ENCODE measurements around the gene HDAC4. TPM values are rescaled to one million over a fixed set of nuclear protein-coding genes. Genes with fewer than 3 reads are reported as not detected.

The HDAC4 gene
- total RNA-seq, 5 donors from 2014 or later (not counting 1 experiment from before 2014, with no cell fraction given): 44.8 to 80.2 (median 60.9) TPM

DNA sequence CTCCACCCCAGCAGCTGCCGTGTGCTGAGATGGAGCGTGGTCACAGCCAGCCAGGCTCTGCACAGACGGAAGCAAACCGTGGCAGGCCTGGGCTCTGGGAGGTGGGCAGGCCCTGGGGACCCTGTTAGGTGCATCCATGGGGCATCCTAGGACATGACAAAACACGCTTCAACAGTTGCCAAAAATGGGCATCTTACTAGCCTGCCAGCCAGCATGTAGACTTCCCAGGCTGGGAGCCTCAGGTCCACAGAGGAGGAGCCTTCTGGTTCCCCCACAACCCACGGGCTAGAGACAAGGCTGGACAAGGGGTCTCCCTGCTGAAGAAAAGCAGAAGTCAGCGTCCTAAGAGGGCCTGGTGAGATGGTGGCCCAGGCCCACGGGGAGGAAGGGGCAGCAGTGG is 139.5 kb downstream of the HDAC4 start:
- H3K27me3 ChIP-seq (replicated peaks in 1 of 2; ENCODE audit: control insufficient read depth in 2 of 2, extremely low read depth in 1 of 2, insufficient read depth in 2 of 2, low read length in 1 of 2): no peaks in the 10 kb centered on the region
- DNase-seq (no peak), ATAC-seq (replicated peaks in 1 of 4) (no peak)
- Mint-ChIP-seq H3K27me3 (no peaks in the 10 kb centered on the region), H3K27ac (peak overlapping the region; percentile 27 to 39), H3K4me3 (peak overlapping the region in 1 of 3 donors; percentile 73), H3K9me3 (peaks cover 7 to 11% (median 9%) of the 10 kb centered on the region in 3 donors), H3K4me1 (peaks cover 88 to 94% (median 92%) of the 10 kb centered on the region in 3 donors), H3K36me3 (peaks cover 22% of the 10 kb centered on the region)
- peaks cover 4 to 5% of the 10 kb centered on the region in 2 donors for H3K36me3 ChIP-seq (ENCODE audit: control insufficient read depth in 2 of 2, extremely low read depth in 1 of 2, insufficient read depth in 1 of 2, low read length in 1 of 2)
- no peak overlapping the region for H3K27ac ChIP-seq (ENCODE audit: low read length)
- POLR2A ChIA-PET: no interaction called here
- no peak overlapping the region for H3K4me3 ChIP-seq (ENCODE audit: control insufficient read depth in 1 of 2, extremely low read depth in 1 of 2, low read length in 1 of 2)
- WGBS (ENCODE audit: insufficient coverage): 98% methylated on average over 8 of the region's 8 CpGs
- peaks cover 54 to 83% of the 10 kb centered on the region in 2 experiments for H3K4me1 ChIP-seq (ENCODE audit: control insufficient read depth in 1 of 2, extremely low read depth in 1 of 2, insufficient read depth in 2 of 2, low read length in 2 of 2)
- no peaks in the 10 kb centered on the region for H3K9me3 ChIP-seq
- CTCF ChIA-PET: no interaction called here

DNA sequence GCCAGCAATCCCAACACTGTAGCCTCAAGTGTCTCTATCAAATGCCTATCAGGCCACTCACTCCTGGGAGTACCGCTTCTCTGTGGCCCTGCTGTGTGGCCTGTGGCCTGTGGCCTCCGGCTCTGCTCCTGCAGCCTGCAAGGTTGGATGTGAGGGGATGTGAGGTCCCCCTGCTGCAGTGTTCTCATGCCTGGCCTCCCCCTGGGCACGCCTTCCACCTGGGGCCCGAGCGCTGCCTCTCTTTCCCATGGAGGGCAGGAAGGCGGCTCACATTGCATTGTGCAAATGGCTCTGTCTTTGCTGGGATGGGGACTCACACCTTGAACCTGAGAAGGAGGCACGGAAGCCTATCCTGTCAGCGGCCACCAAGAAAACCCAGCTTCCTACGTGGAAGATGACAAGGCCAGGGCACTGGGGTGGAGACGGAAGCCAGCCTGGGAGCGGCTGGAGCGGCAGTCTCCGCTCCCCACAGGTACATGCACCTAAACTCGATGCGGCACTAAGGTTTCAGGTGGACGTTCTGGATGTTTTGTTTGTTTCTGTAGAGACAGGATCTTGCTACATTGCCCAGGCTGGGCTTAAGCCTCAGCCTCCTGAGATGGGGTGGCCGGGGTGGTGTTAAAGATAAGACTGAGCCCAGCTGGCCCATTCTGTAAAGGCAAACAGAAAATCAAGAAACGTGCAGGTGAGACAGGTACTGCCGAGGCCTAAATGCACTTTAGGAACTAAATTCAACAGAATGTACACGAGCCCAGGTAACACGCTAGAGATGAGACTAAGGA is 140.1 kb downstream of the HDAC4 start:
- WGBS (ENCODE audit: insufficient coverage): 97% methylated on average over 17 of the region's 21 CpGs
- H3K36me3 Mint-ChIP-seq: peaks cover 22% of the 10 kb centered on the region
- Histone ChIP-seq H3K4me3 (ENCODE audit: control insufficient read depth in 1 of 2, extremely low read depth in 1 of 2, low read length in 1 of 2) (no peak overlapping the region), H3K27me3 (replicated peaks in 1 of 2; ENCODE audit: control insufficient read depth in 2 of 2, extremely low read depth in 1 of 2, insufficient read depth in 2 of 2, low read length in 1 of 2) (no peaks in the 10 kb centered on the region), H3K27ac (ENCODE audit: low read length) (peak overlapping the region; percentile 71), H3K9me3 (no peaks in the 10 kb centered on the region), H3K4me1 (ENCODE audit: control insufficient read depth in 1 of 2, extremely low read depth in 1 of 2, insufficient read depth in 2 of 2, low read length in 2 of 2) (peaks cover 52 to 80% of the 10 kb centered on the region in 2 experiments), H3K36me3 (ENCODE audit: control insufficient read depth in 2 of 2, extremely low read depth in 1 of 2, insufficient read depth in 1 of 2, low read length in 1 of 2) (peaks cover 4 to 5% of the 10 kb centered on the region in 2 donors)
- H3K27me3 Mint-ChIP-seq: no peaks in the 10 kb centered on the region
- POLR2A ChIA-PET: no interaction called here
- CTCF ChIA-PET: no interaction called here
- peak overlapping the region; percentile 94 to 96 for H3K27ac Mint-ChIP-seq
- peak overlapping the region in 2 of 3 donors; percentile 15 to 73 for H3K4me3 Mint-ChIP-seq
- peak in 1 of 35 experiments; percentile 20 for DNase-seq
- peaks cover 7 to 11% (median 9%) of the 10 kb centered on the region in 3 donors for H3K9me3 Mint-ChIP-seq
- no peak for ATAC-seq (replicated peaks in 1 of 4)
- H3K4me1 Mint-ChIP-seq: peaks cover 88 to 94% (median 92%) of the 10 kb centered on the region in 3 donors

DNA sequence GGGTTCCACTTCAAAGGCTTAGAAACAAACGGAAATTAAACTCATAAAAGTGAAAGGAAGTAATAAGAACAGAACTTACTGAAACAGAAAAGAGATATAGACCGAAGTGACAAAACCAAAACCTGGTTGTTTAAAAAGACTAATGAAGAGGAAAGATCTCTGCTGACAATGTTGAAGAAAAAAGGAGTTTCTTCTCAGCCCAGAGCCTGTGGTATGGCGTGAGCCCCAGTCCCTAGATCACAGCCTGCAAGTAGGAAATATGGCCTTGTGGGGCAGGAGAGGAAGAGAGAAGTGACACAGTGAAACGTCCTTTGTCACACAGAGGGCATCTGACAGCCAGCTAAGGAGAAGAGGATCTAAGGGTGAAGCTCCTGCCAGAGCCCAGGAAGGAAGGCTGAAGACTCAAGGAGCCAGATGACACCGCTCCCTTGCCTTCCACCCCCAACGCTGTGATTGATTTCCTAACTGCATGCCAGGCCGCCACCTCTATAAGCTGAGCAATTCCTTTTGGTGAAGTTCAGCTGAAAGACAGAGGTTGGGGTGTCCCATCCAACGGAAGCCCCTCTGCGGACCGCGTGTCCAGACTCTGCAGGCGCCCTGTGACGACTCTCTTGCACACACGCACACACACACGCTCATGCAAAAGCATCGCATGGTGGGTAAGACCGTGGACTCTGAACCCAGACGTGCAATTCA is 141.1 kb downstream of the HDAC4 start:
- Histone ChIP-seq H3K9me3 (no peaks in the 10 kb centered on the region), H3K27me3 (replicated peaks in 1 of 2; ENCODE audit: control insufficient read depth in 2 of 2, extremely low read depth in 1 of 2, insufficient read depth in 2 of 2, low read length in 1 of 2) (no peaks in the 10 kb centered on the region), H3K4me1 (ENCODE audit: control insufficient read depth in 1 of 2, extremely low read depth in 1 of 2, insufficient read depth in 2 of 2, low read length in 2 of 2) (peaks cover 52 to 75% of the 10 kb centered on the region in 2 experiments), H3K4me3 (ENCODE audit: control insufficient read depth in 1 of 2, extremely low read depth in 1 of 2, low read length in 1 of 2) (peak overlapping the region; percentile 20 to 54), H3K36me3 (ENCODE audit: control insufficient read depth in 2 of 2, extremely low read depth in 1 of 2, insufficient read depth in 1 of 2, low read length in 1 of 2) (peaks cover 4 to 5% of the 10 kb centered on the region in 2 donors), H3K27ac (ENCODE audit: low read length) (peak overlapping the region; percentile 71)
- H3K36me3 Mint-ChIP-seq: peaks cover 22% of the 10 kb centered on the region
- ChIA-PET POLR2A (interaction anchor here in 1 of 2 donors (0.6 kb wide), 1 partner anchor 10 kb away, joined by 4 read pairs; no protein-coding TSS in a partner anchor), CTCF (no interaction called here)
- H3K27ac Mint-ChIP-seq: peak overlapping the region; percentile 94 to 96
- H3K4me3 Mint-ChIP-seq: peak overlapping the region; percentile 71 to 76 (median 73)
- peaks cover 7 to 11% (median 9%) of the 10 kb centered on the region in 3 donors for H3K9me3 Mint-ChIP-seq
- H3K27me3 Mint-ChIP-seq: no peaks in the 10 kb centered on the region
- 60% methylated on average over 12 of the region's 18 CpGs for WGBS (ENCODE audit: insufficient coverage)
- DNase-seq (peak in 3 of 35 experiments; percentile 9 to 49 (median 28)), ATAC-seq (replicated peaks in 1 of 4) (peak; percentile 16 to 55 (median 38))
- H3K4me1 Mint-ChIP-seq: peaks cover 88 to 94% (median 93%) of the 10 kb centered on the region in 3 donors

DNA sequence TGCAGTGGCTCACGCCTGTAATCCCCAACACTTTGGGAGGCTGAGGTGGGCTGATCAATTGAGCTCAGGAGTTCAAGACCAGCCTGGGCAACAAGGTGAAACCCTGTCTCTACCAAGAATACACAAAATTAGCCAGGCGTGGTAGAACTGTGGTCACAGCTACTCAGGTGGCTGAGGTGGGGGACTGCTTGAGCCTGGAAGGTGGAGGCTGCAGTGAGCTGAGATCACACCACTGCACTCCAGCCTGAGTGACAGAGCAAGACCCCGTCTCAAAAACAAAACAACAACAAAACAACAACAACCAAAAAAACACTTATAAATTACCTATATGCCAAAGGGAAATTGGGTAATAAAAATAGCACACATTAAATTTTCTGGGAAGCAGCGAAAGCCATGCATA is 141.6 kb downstream of the HDAC4 start:
- peak in 1 of 35 experiments; percentile 6 for DNase-seq
- Histone ChIP-seq H3K4me1 (ENCODE audit: control insufficient read depth in 1 of 2, extremely low read depth in 1 of 2, insufficient read depth in 2 of 2, low read length in 2 of 2) (peaks cover 53 to 69% of the 10 kb centered on the region in 2 experiments), H3K36me3 (ENCODE audit: control insufficient read depth in 2 of 2, extremely low read depth in 1 of 2, insufficient read depth in 1 of 2, low read length in 1 of 2) (peaks cover 4 to 5% of the 10 kb centered on the region in 2 donors), H3K27ac (ENCODE audit: low read length) (peak overlapping the region; percentile 71), H3K27me3 (replicated peaks in 1 of 2; ENCODE audit: control insufficient read depth in 2 of 2, extremely low read depth in 1 of 2, insufficient read depth in 2 of 2, low read length in 1 of 2) (no peaks in the 10 kb centered on the region), H3K4me3 (ENCODE audit: control insufficient read depth in 1 of 2, extremely low read depth in 1 of 2, low read length in 1 of 2) (peak overlapping the region in 1 of 2 donors; percentile 20), H3K9me3 (no peaks in the 10 kb centered on the region)
- CTCF ChIA-PET: no interaction called here
- ATAC-seq (replicated peaks in 1 of 4): peak in 1 of 4 experiments; percentile 21
- POLR2A ChIA-PET: no interaction called here
- peaks cover 22% of the 10 kb centered on the region for H3K36me3 Mint-ChIP-seq
- H3K27ac Mint-ChIP-seq: peak overlapping the region; percentile 94 to 96
- WGBS (ENCODE audit: insufficient coverage): no CpG with 5 or more reads among the region's 4 CpGs
- no peaks in the 10 kb centered on the region for H3K27me3 Mint-ChIP-seq
- H3K9me3 Mint-ChIP-seq: peaks cover 7 to 11% (median 9%) of the 10 kb centered on the region in 3 donors
- peaks cover 88 to 94% (median 93%) of the 10 kb centered on the region in 3 donors for H3K4me1 Mint-ChIP-seq
- peak overlapping the region; percentile 71 to 76 (median 73) for H3K4me3 Mint-ChIP-seq

DNA sequence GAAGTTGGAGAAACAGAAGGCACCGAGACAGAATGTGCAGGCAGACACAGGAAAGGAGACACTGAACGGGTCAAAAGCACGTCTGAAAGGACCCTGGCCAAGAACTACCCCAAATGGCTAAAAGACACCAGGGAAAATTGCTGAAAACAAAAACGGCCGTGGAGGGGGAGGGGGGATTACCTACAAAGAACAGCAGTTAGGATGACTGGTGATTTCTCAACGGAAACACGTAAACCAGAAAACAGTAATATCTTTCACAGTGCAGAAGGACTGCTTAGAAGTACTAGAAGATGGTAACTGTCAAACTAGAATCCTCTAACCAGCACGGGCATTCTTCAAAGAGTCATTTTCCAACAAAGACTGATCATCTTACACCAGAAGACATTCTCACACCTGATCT is 142.6 kb downstream of the HDAC4 start:
- no peaks in the 10 kb centered on the region for H3K9me3 ChIP-seq
- Mint-ChIP-seq H3K4me1 (peaks cover 90 to 94% (median 94%) of the 10 kb centered on the region in 3 donors), H3K9me3 (peaks cover 7 to 11% (median 9%) of the 10 kb centered on the region in 3 donors), H3K36me3 (peaks cover 25% of the 10 kb centered on the region), H3K27me3 (no peaks in the 10 kb centered on the region), H3K27ac (peak overlapping the region; percentile 71 to 96), H3K4me3 (peak overlapping the region; percentile 4 to 73 (median 71))
- CTCF ChIA-PET: no interaction called here
- ATAC-seq (replicated peaks in 1 of 4) (no peak), DNase-seq (peak in 2 of 35 experiments; percentile 16 to 34)
- no peak overlapping the region for H3K4me3 ChIP-seq (ENCODE audit: control insufficient read depth in 1 of 2, extremely low read depth in 1 of 2, low read length in 1 of 2)
- peak overlapping the region; percentile 13 for H3K27ac ChIP-seq (ENCODE audit: low read length)
- POLR2A ChIA-PET: no interaction called here
- H3K4me1 ChIP-seq (ENCODE audit: control insufficient read depth in 1 of 2, extremely low read depth in 1 of 2, insufficient read depth in 2 of 2, low read length in 2 of 2): peaks cover 53 to 64% of the 10 kb centered on the region in 2 experiments
- H3K36me3 ChIP-seq (ENCODE audit: control insufficient read depth in 2 of 2, extremely low read depth in 1 of 2, insufficient read depth in 1 of 2, low read length in 1 of 2): peaks cover 4 to 5% of the 10 kb centered on the region in 2 donors
- WGBS (ENCODE audit: insufficient coverage): 88% methylated on average over 3 of the region's 8 CpGs
- no peaks in the 10 kb centered on the region for H3K27me3 ChIP-seq (replicated peaks in 1 of 2; ENCODE audit: control insufficient read depth in 2 of 2, extremely low read depth in 1 of 2, insufficient read depth in 2 of 2, low read length in 1 of 2)

DNA sequence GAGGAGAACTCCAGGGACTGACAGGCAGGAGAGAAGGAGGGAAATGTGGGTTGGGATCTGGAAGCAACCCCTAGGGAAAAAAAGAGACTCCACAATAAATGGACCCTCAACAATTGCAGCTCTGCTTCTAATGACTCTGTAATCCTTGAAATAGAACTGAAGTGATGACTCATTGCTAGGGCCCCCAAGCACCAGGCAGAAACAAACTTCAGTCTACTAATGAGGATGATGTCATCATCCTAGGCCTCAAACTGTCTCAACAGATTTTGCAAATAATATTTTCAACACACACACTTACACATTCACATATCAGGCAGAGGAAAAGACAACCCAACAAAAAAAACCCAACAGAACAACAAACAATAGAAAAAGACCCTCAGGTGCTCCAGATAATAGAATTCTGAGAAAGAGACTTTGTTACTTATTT is 143.3 kb downstream of the HDAC4 start:
- H3K4me3 Mint-ChIP-seq: peak overlapping the region; percentile 18 to 73 (median 34)

More for the DNA sequence above, 143.3 kb downstream of the HDAC4 start:
- peaks cover 60 to 61% of the 10 kb centered on the region in 2 experiments for H3K4me1 ChIP-seq (ENCODE audit: control insufficient read depth in 1 of 2, extremely low read depth in 1 of 2, insufficient read depth in 2 of 2, low read length in 2 of 2)
- no peaks in the 10 kb centered on the region for H3K9me3 ChIP-seq
- peaks cover 4 to 5% of the 10 kb centered on the region in 2 donors for H3K36me3 ChIP-seq (ENCODE audit: control insufficient read depth in 2 of 2, extremely low read depth in 1 of 2, insufficient read depth in 1 of 2, low read length in 1 of 2)
- Mint-ChIP-seq H3K36me3 (peaks cover 25% of the 10 kb centered on the region), H3K27ac (peak overlapping the region; percentile 36 to 74), H3K27me3 (no peaks in the 10 kb centered on the region), H3K4me1 (peaks cover 94 to 96% (median 95%) of the 10 kb centered on the region in 3 donors), H3K9me3 (peaks cover 7 to 11% (median 9%) of the 10 kb centered on the region in 3 donors)
- CTCF ChIA-PET: no interaction called here
- POLR2A ChIA-PET: no interaction called here
- ATAC-seq (replicated peaks in 1 of 4) (peak in 1 of 4 experiments; percentile 60), DNase-seq (peak in 1 of 35 experiments; percentile 12)
- H3K4me3 ChIP-seq (ENCODE audit: control insufficient read depth in 1 of 2, extremely low read depth in 1 of 2, low read length in 1 of 2): no peak overlapping the region
- no peaks in the 10 kb centered on the region for H3K27me3 ChIP-seq (replicated peaks in 1 of 2; ENCODE audit: control insufficient read depth in 2 of 2, extremely low read depth in 1 of 2, insufficient read depth in 2 of 2, low read length in 1 of 2)
- no peak overlapping the region for H3K27ac ChIP-seq (ENCODE audit: low read length)

Measured in T-cell (primary cell).